K562 (cell line): ENCODE results near the gene FOS. TPM values are rescaled to one million over a fixed set of nuclear protein-coding genes. Genes with fewer than 3 reads are reported as not detected.

Experiments
- ATAC-seq: fragments of 200-7000 bp; cut with Tn5 transposase; 3 replicates; pipeline ENCODE4 v1.9.1; 2020; ENCODE audit warnings: moderate library complexity
- BruUV-seq: library from RNA; stranded (reverse); fragments of 400-500 nt; replicated peaks from 2 replicates; lab custom pipeline; 2021; lab: Mats Ljungman, UMichigan
- CTCF ChIA-PET: fragments of 300-600 bp; formaldehyde crosslinking; extraction: SDS; loops from one replicate; lab custom pipeline; 2021; ENCODE audit warnings: low intra/inter-chr PET ratio; lab: Yijun Ruan, JAX
- POLR2A ChIA-PET: fragments of 300-600, 350-650 bp; sonication (Branson Sonifier 250); formaldehyde crosslinking; extraction: SDS; loops from one replicate; lab custom pipeline; 2021; ENCODE audit warnings: antibody characterized with exemption, inconsistent platforms; lab: Yijun Ruan, JAX
- DNase-seq, 4 experiments: peaks; one replicate each; pipeline versions ENCODE4 v3.0.0 to v3.0.0-alpha.2; 2011 to 2018; ENCODE audit warnings: low spot score in 3 of 4, mixed read lengths in 3 of 4; ENCODE audit errors: extremely low read depth in 1 of 4
- FAIRE-seq: peaks from 2 replicates; lab custom pipeline; 2011; peaks lifted over from hg19 to GRCh38; lab: Jason Lieb, UNC
- H2AFZ ChIP-seq: 2 replicates; pipeline ENCODE4 v1.6.0; 2011; ENCODE audit warnings: low read depth, low read length, control low read depth, inconsistent platforms
- H3K27ac ChIP-seq: fragments of 200-600 bp; 3 replicates; pipeline ENCODE4 v1.8.0; 2011; ENCODE audit warnings: low read depth, mild to moderate bottlenecking, control low read depth, inconsistent platforms, low read length, moderate library complexity, mixed read lengths; ENCODE audit errors: extremely low read depth
- H3K27me3 ChIP-seq, 2 experiments: fragments of 300-600 bp in 1 of 2; 2 replicates in 1 of 2; 3 replicates in 1 of 2; pipeline versions ENCODE4 v1.6.0 to v1.8.0; 2011; ENCODE audit warnings: inconsistent platforms in 2 of 2, low read length in 2 of 2, mild to moderate bottlenecking in 1 of 2, mixed read lengths in 1 of 2, moderate library complexity in 1 of 2; ENCODE audit not compliant: control insufficient read depth in 2 of 2, insufficient read depth in 2 of 2
- H3K36me3 ChIP-seq: fragments of 300-600 bp; 3 replicates; pipeline ENCODE4 v1.8.0; 2011; ENCODE audit warnings: mild to moderate bottlenecking, low read length, inconsistent platforms; ENCODE audit not compliant: control insufficient read depth, insufficient read depth
- H3K4me1 ChIP-seq, 2 experiments: fragments of 200-600 bp in 1 of 2; replicated peaks in 1 of 2; 2 replicates in 1 of 2; 3 replicates in 1 of 2; pipeline versions ENCODE4 v1.5.1 to v1.8.0; 2011; ENCODE audit warnings: inconsistent platforms in 2 of 2, low read length in 2 of 2, mild to moderate bottlenecking in 1 of 2, mixed read lengths in 1 of 2, moderate library complexity in 1 of 2; ENCODE audit not compliant: control insufficient read depth in 2 of 2, insufficient read depth in 2 of 2
- H3K4me2 ChIP-seq: 2 replicates; pipeline ENCODE4 v1.6.1; 2011; ENCODE audit warnings: low read length, control low read depth, inconsistent platforms, mixed read lengths; ENCODE audit not compliant: insufficient read depth
- H3K4me3 ChIP-seq: fragments of 200-600 bp; sonication (generic), shearing (Covaris generic); 2 replicates; pipeline ENCODE4 v1.5.1; 2016; ENCODE audit warnings: control low read depth, inconsistent platforms
- H3K79me2 ChIP-seq: fragments of 200-600 bp; 3 replicates; pipeline ENCODE4 v1.8.0; 2011; ENCODE audit warnings: low read length, inconsistent platforms; ENCODE audit not compliant: control insufficient read depth, insufficient read depth
- H3K9ac ChIP-seq, 2 experiments: 2 replicates each; pipeline versions ENCODE4 v1.6.0 to v1.6.1; 2011; ENCODE audit warnings: low read depth in 2 of 2, low read length in 2 of 2, control low read depth in 1 of 2, inconsistent platforms in 1 of 2, mild to moderate bottlenecking in 1 of 2, mixed read lengths in 1 of 2; ENCODE audit not compliant: insufficient read depth in 1 of 2
- H3K9me1 ChIP-seq: one replicate; pipeline ENCODE4 v1.6.0; 2011; ENCODE audit warnings: inconsistent platforms, mild to moderate bottlenecking, low read length, moderate library complexity; ENCODE audit not compliant: control insufficient read depth, insufficient read depth
- H3K9me3 ChIP-seq: replicated peaks from 2 replicates; pipeline ENCODE4 v1.5.1; 2011; ENCODE audit warnings: low read depth, low read length, inconsistent platforms; ENCODE audit not compliant: control insufficient read depth, insufficient read depth
- H4K20me1 ChIP-seq: replicated peaks from 2 replicates; pipeline ENCODE4 v1.6.1; 2011; ENCODE audit warnings: low read length, inconsistent platforms, mixed read lengths; ENCODE audit not compliant: control insufficient read depth, insufficient read depth
- ATF1 ChIP-seq, 2 experiments: fragments of 450-650 bp in 1 of 2; IDR thresholded peaks; 2 replicates each; pipeline ENCODE4 v1.6.1; 2016; ENCODE audit warnings: missing compliant biosample characterization in 1 of 2, missing genetic modification characterization in 1 of 2
- CC2D1A ChIP-seq: fragments of 450-650 bp; IDR thresholded peaks from 2 replicates; pipeline ENCODE4 v1.6.1; 2017; ENCODE audit warnings: mild to moderate bottlenecking
- FOXA3 ChIP-seq, 2 experiments: fragments of 450-650 bp in 1 of 2; sonication (generic) in 1 of 2; formaldehyde crosslinking; IDR thresholded peaks in 1 of 2; conservative IDR thresholded peaks in 1 of 2; 2 replicates each; pipeline versions ENCODE4 v1.4.0 to v1.8.0; 2020 to 2022; ENCODE audit warnings: mild to moderate bottlenecking in 2 of 2, missing genetic modification reagents in 1 of 2
- FOXM1 ChIP-seq, 2 experiments: fragments of 450-650 bp in 1 of 2; sonication (generic) in 1 of 2; formaldehyde crosslinking in 1 of 2; IDR thresholded peaks; 2 replicates each; pipeline versions ENCODE4 v1.6.1 to v1.9.0; 2017 to 2022; ENCODE audit warnings: low read depth in 2 of 2, mild to moderate bottlenecking in 2 of 2, missing genetic modification reagents in 1 of 2, moderate library complexity in 1 of 2
- HMG20A ChIP-seq: fragments of 450-650 bp; formaldehyde crosslinking; conservative IDR thresholded peaks from 2 replicates; pipeline ENCODE4 v1.4.0; 2020; ENCODE audit warnings: mild to moderate bottlenecking, mixed read lengths
- LEF1 ChIP-seq: fragments of 450-650 bp; IDR thresholded peaks from 2 replicates; pipeline ENCODE4 v1.6.1; 2016; ENCODE audit warnings: mild to moderate bottlenecking
- MXI1 ChIP-seq: IDR thresholded peaks from 2 replicates; pipeline ENCODE4 v1.6.1; 2011; ENCODE audit warnings: low read depth, mild to moderate bottlenecking, improper control_type of control experiment, low read length
- NR0B1 ChIP-seq: fragments of 450-650 bp; IDR thresholded peaks from one replicate; pipeline ENCODE4 v1.6.1; 2018; ENCODE audit warnings: mild to moderate bottlenecking, moderate library complexity; ENCODE audit not compliant: partially characterized antibody
- RBFOX2 ChIP-seq: fragments of 200-400 bp; formaldehyde crosslinking; IDR thresholded peaks from 2 replicates; pipeline ENCODE4 v1.6.1; 2017; ENCODE audit warnings: low read depth, mild to moderate bottlenecking, low read length, moderate library complexity
- ZFP91 ChIP-seq: sonication (generic); formaldehyde crosslinking; IDR thresholded peaks from 2 replicates; pipeline ENCODE4 v1.8.0; 2022; ENCODE audit warnings: mild to moderate bottlenecking, missing genetic modification reagents
- ZNF146 ChIP-seq: IDR thresholded peaks from one replicate; pipeline ENCODE4 v1.6.1; 2018; ENCODE audit warnings: missing compliant biosample characterization; ENCODE audit not compliant: unreplicated experiment
- ZNF592 ChIP-seq: fragments of 450-650 bp; IDR thresholded peaks from 2 replicates; pipeline ENCODE4 v1.6.1; 2017; ENCODE audit warnings: antibody characterized with exemption, mild to moderate bottlenecking
- WGBS: fragments of 100-300 bp; shearing (Covaris generic); methylation state at CpG from one replicate; pipeline ENCODE4 v1.1.6; 2016; ENCODE audit warnings: low coverage, mixed read lengths; ENCODE audit not compliant: insufficient coverage; ENCODE audit errors: missing lambda C conversion rate; 5-methylcytosine and 5-hydroxymethylcytosine counted together
- in situ Hi-C: fragments of 300-500 bp; cut with MboI; formaldehyde crosslinking; loops from 4 replicates; pipeline ENCODE4 v1.15.0; 2018; ENCODE audit warnings: inconsistent platforms, mixed read lengths
- intact Hi-C: fragments of 100-400 bp; cut with micrococcal nuclease; formaldehyde crosslinking; loops from 2 replicates; pipeline ENCODE4 v1.14.2; 2022
- polyA plus RNA-seq, 8 experiments: library from polyadenylated mRNA; depleted of rRNA in 4 of 8; stranded (reverse) in 5 of 8; unstranded in 3 of 8; fragments of >200 nt; fragmentation: Nextera tagmentation in 2 of 8; fragmentation: Illumina TruSeq in 1 of 8; extraction: Ambion mirVana in 2 of 8; extraction: Trizol in 1 of 8; gene quantifications; 2 replicates each; pipeline versions ENCODE4 v1.2.1 to v1.2.3, GENCODE V29; 2011 to 2014; ENCODE audit warnings: inconsistent platforms in 1 of 8, missing spikeins in 1 of 8
- total RNA-seq, 7 experiments: library from RNA; depleted of rRNA in 6 of 7; stranded (reverse); fragments of >200 nt in 6 of 7; fragmentation: Illumina TruSeq in 2 of 7; extraction: Trizol in 2 of 7; gene quantifications; 2 replicates each; pipeline versions ENCODE4 v1.2.1 to v1.2.3, GENCODE V29; 2011 to 2021; ENCODE audit warnings: low replicate concordance in 1 of 7

Gene FOS
- total and polyA plus RNA-seq, 9 of the 15 experiments (the other 6 are each of a cell fraction or from before 2014, with no cell fraction given): 0.54 to 13.8 (median 8.9) TPM

- BruUV-seq: no TSS peak
- H3K4me3 ChIP-seq: no peak overlapping the region
- intact Hi-C loops: loop anchor here (1.0 to 5.0 kb wide), 4 partner anchors 37 to 433 kb away; no protein-coding TSS in a partner anchor
- FAIRE-seq: peak; percentile 79
- peak; percentile 61 for ATAC-seq
- H4K20me1 ChIP-seq: no peaks in the 10 kb centered on the region
- no peaks in the 10 kb centered on the region for H3K27me3 ChIP-seq
- H2AFZ ChIP-seq: peak overlapping the region; percentile 78
- ChIA-PET POLR2A (interaction anchor here (0.6 to 1.4 kb wide), 3 partner anchors 15 to 161 kb away, joined by 4 to 6 read pairs (median 4); no protein-coding TSS in a partner anchor), CTCF (interaction anchor here (0.7 to 1.4 kb wide), 4 partner anchors 57 to 193 kb away, joined by 3 to 9 read pairs (median 6); no protein-coding TSS in a partner anchor)
- H3K27ac ChIP-seq: peak overlapping the region; percentile 71
- H3K9me1 ChIP-seq: no peaks in the 10 kb centered on the region
- 13% methylated on average over 17 of the region's 19 CpGs for WGBS
- peaks cover 24 to 35% of the 10 kb centered on the region in 2 experiments for H3K4me1 ChIP-seq
- peak overlapping the region; percentile 88 for H3K4me2 ChIP-seq
- H3K9ac ChIP-seq: peak overlapping the region; percentile 85
- no peaks in the 10 kb centered on the region for H3K36me3 ChIP-seq
- H3K79me2 ChIP-seq: no peaks in the 10 kb centered on the region; the same call in 2 of the 3 replicates
- no peaks in the 10 kb centered on the region for H3K9me3 ChIP-seq
- DNase-seq: peak; percentile 51 to 82 (median 61)
- in situ Hi-C loops: no loop called here
- TF ChIP-seq RBFOX2 (peak; percentile 31; the same call in 1 of the 2 replicates), ZFP91 (CRISPR knock-in tag) (no peak), ATF1 (CRISPR knock-in tag; IDR thresholded peaks at IDR 0.05) (no peak), ATF1 (tag; IDR thresholded peaks at IDR 0.05) (peak; percentile 22; the same call in 1 of the 2 replicates), NR0B1 (no peak), HMG20A (CRISPR knock-in tag) (no peak), FOXA3 (CRISPR knock-in tag; conservative IDR thresholded peaks at IDR 0.05 in 1 of 2, IDR thresholded peaks at IDR 0.05 in 1 of 2) (no peak), FOXM1 (IDR thresholded peaks at IDR 0.05; ENCODE audit: low read depth) (no peak), FOXM1 (CRISPR knock-in tag; IDR thresholded peaks at IDR 0.05; ENCODE audit: low read depth) (0 out of 2 replicates have a peak, but pooled peaks have one; percentile 40), ZNF592 (0 out of 2 replicates have a peak, but pooled peaks have one; percentile 50), ZNF146 (CRISPR knock-in tag) (no peak), CC2D1A (peak; percentile 85), LEF1 (no peak), MXI1 (no peak)
These were observed 17.1 kb downstream of the FOS start for GRCh38 chr14:75295491-75296345.
